NCI-H146 treated with DMSO at 0.1 percent for 48 hours (cell line): Measurements from ENCODE around the gene TGM2.

Experiments
- DNase-seq: peaks from one replicate; lab custom pipeline; 2025; ENCODE audit not compliant: unreplicated experiment; lab: John Stamatoyannopoulos, UW

The TGM2 gene

DNA sequence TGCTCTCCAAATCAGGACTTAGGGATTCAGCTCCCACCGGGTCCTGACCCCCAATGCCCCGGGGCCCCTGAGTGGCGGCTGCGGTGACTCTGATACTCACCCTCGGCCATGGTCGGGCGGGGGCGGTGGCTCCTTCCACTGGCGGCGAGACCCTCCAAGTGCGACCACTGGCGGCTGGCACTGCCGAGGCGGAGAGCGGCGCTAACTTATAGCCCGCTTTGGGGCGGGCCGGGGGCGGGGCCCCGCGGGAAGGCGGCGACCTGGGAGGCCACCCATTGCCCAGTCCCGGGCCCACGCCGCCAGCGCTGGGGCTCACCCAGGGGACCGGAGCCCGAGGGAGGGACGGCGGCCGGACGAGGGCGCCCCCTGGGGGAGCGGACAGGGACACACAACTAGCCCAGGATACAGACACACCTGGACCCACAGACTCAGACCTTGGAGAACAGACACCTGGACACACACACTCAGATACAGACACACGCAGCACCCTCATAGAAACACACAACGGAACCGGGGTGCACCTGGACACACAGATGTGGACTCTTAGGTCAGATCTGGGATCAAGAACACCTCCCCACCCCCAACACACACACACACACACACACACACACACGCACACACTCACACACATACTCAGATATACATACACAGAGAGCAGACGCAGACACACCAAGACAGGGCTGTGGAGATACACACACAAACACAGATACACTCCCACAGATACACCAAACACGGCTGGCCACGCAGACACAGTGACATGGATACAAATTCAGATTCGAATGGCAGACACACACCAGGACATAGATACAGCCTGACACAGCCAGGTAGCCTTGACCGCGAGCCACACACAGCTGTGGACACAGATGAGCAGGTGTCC is at the start of gene TGM2:
TGM2 (minus strand) TSS at position 182 of the 877 bp plus-strand sequence; CDS start at position 110, 72 bp downstream.
- DNase-seq = peak; percentile 65

GRCh38 chr20:38214256-38215193 is 49.5 kb upstream of the TGM2 start:
- no peak for DNase-seq

GRCh38 chr20:38213607-38213940 is 48.5 kb upstream of the TGM2 start:
- DNase-seq = no peak

DNA sequence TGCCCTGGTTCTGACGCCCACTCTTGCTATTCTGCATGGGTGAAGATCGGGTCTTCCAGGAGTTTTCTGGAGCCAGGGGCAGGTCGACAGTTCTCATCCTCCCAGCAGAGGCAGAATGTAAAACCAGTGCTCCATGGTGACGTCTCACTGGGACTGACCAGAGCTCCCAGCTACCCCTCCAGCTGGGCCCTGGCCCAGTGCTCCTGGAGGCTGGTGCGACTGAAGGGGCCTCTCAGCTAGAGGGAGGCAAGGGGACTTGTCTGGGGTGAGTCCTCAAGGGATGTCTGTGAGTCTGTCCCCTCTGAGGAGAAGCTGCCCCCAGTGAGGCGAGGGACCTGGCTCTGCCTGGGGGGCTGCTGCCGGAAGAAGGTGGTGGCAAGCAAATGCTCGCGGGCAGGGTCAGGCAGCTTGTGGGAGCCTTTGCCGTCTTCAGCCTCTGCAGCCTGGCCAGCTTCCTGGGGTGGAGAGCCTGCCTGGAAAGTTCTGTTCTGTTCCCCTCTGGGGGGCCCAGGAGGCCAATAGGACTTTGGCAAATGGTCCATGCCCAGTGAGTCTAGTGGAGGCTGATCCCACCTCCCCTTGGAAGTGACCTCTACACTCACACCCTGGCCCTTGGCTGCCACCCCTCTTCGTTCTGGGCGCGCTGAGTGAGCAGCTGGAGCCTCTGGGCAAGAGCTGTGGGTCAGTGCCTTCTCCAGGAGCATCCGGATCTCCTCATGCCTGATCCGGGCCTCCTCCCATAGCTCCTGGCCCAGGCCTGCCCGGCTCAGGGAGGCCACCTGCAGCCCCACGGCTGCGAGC is 47.9 kb upstream of the TGM2 start:
- DNase-seq = no peak

- no peak for DNase-seq
Observed at GRCh38 chr20:38211200-38212097, 46.4 kb upstream of the TGM2 start.

DNA sequence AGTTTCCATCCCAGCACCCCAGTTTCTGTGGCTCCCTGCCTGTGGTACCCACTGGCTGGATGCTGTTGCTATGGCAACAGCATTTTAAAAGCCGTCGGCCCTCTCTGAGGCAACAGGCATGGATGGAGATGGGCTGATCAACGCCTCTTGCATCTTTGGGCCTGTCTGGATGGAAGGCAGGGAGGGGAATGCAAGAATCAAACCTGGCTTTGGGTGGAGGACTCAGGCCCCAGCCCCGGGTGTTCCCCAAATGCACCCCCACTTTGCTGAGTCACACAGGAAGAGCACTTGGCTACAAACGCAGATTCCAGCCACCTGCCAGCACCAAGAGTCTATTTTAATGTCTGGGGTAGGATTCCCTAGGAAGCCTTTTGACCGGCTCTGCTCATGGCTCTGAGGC is 45.7 kb upstream of the TGM2 start:
- no peak for DNase-seq

DNA sequence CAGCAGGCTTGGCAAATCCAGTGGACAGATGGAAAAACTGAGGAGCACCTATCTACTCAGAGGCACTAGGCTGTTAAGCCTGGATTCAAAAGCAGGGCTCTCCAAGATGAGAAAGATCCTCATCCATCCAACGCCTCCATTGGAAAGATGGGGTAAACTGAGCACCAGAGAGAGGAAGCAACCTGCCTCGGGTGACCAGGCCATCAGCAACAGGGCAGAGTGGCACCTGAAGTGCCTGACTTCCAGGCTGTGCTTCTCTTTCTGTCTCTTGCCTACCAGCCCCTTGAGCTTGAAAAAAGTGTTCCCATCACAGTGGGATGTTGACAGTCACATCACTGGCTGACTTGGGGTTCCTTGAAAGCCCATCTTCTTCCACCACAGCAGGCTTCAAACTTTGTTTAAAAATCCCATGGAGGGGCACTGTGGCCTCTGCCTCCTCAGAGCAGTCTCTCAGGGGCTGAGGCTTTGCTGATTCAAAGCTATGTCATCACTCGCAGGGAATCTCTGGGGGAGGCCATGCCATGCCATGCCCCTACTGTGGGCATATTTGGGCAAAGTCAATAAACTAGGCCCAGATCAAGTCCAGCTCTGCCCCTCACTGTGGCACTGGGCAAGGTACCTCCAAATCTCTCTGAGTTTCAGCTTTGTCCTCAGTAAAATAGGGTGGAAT is 44.8 kb upstream of the TGM2 start:
- DNase-seq = no peak

DNA sequence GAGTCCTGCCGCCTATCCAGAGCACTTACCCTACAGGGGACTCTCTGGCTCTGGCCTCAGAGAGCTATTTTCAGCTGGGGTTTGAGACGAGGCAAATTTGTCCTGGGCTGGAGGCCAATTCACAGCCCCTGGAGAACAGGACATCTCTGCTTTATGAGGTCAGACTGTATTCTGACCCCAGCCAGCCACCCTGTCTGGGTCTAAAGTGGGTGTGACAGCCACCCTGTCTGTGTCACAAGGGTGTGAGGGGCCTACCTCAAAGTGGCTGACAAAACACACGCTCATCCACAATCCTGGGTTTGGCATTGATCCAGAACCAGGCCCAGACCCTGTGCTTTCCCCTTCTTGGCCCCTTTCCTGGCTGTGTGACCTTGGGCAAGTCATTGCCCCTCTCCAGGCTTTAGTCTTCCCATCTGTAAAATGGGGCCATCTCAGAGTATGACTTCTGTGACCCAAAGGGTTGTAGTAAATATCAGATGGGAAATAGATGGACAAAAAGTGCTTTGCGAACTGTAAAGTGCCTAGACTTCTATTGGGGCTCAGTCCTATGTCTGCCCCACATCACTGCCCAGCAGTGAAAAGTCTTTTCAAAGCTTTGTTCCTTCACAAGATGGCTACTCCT is 44.1 kb upstream of the TGM2 start:
- DNase-seq = no peak

DNA sequence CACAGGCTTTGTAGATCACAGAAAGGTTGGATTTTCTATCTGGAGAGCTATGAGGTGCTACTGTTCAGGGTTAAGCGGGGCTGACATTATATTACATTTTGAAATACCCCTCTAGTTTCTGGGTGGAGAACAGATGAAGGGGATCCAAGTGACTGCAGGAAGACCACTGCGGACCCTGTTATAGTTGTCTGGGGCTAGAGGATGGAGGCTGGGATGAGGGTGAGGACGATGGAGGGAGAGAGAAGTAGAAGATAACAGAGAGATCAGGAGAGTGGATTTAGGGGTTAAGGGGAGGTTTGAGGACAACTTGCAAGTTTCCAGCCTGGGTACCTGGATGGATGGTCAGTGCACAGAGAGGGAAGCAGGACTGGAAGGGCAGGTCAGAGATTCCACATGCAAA is 43.5 kb upstream of the TGM2 start:
- no peak for DNase-seq

DNA sequence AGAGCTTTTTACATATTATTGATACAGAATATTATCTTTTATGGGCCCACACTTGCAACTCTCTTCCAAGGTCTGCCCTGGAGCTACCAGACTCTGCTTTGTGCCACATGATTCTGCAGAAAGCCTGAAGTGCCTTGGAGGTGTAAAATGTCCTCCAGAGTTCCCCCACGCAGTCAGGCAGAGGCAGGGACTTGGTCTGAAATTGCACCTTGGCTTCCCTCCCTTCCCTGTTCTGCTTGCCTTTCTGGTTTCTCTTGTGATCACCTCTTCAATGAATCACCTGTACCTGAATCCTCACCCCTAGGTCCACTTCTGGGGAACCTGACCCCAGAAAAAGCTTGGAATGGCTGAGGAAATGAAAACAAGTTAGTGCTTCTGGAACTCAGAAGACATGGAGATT is 43.0 kb upstream of the TGM2 start:
- no peak for DNase-seq

DNA sequence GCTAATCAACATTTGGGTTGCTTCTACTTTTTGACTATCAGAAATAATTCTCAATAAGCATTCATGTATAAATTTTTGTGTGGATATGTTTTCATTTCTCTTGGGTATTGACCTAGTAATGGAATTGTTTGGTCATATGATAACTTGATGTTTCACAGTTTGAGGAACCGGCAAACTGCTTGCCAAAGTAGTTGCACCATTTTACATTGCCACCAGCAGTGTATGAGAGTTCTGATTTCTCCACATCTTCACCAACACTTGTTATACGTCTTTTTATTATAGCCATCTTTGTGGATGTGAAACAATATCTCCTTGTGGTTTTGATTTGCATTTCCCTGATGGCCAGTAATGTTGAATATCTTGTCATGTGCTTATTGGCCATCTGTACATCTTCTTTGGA is 42.6 kb upstream of the TGM2 start:
- DNase-seq = no peak

GRCh38 chr20:38205001-38205400 is 39.9 kb upstream of the TGM2 start:
- no peak for DNase-seq

DNA sequence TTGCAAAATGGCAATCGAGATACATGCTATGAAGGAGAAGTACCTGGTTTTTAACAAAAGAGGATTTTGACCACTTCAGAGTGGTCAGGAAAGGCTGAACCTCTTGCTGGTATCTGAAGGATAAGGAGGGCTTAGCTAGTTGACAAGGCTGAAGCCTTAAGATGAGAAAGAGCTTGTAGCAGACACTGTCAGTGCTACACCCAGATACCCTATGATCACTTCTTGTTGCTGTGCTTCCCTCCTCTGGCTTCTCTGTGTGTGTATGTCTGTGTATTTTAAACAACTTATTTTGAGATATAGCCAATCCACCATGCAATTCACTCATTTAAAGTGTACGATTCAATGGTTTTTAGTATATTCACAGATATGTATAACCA is 38.9 kb upstream of the TGM2 start:
- no peak for DNase-seq

GRCh38 chr20:38203337-38203980 is 38.4 kb upstream of the TGM2 start:
- no peak for DNase-seq

DNA sequence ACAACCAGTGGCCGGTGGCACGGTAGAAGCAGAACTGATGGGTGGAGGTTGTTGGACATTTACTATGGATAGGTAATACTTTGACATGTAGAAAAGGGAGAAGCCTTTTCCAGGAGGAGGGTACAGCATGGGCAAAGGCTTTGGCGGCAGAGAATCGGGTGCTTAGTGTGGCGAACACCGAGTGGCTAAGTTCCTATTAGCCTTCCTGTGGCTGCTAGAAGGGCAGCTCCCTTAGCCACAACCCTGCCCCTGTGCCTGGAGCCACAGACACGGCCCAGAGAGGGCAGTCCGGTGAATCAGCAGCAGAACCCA is 37.9 kb upstream of the TGM2 start:
- DNase-seq = no peak

- no peak for DNase-seq
Observed at GRCh38 chr20:38202153-38202981, 37.3 kb upstream of the TGM2 start.

- DNase-seq = no peak
Observed at GRCh38 chr20:38201356-38201755, 36.3 kb upstream of the TGM2 start.

DNA sequence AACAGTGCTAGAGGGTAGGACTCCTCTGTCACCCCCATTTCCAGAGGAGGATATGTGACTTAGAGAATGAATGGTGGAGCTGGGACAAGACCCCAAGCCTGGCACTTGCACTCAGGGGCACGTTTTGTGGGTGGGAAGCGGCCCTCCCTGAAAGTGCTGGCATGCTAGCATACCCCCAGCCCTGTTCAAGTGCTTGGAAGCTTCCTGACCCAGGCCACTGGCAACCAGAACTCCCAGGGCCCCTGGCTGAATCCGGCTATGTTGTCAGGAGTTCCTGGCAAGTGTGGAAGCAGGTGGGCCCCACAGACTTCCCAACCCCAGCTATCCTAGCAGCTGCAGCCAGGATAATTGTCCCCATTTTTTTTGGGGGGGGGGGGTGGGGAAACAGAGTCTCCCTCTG is 35.6 kb upstream of the TGM2 start:
- DNase-seq = no peak
